ENCODE measurements around the gene UQCRC1.

The UQCRC1 gene

DNA sequence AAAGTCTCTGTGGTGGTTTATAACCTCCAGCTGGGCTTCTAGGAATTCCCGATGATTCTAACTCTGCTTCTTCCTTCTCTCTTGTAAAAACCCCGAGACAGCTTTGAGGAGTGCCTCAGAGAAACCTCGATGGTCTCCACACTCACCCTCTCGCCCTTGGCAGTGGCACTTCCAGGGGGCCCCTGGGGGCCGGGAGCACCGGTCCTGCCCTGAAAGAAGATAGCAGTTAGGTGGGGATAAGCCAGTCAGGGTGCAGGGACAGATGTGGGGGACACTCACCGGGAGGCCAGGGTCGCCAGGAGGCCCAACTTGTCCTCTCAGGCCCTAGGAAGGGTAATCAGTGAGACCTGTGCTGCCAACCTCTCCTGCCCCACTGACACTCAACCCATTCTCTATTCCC lies 24.0 kb downstream of the UQCRC1 start:
- no peaks in the 10 kb centered on the region for H3K36me3 ChIP-seq (replicated peaks; ENCODE audit: insufficient read depth, low read length)
- H3K9me2 ChIP-seq (replicated peaks; ENCODE audit: insufficient read depth, low read length) = no peaks in the 10 kb centered on the region
- H3K9me3 ChIP-seq (replicated peaks; ENCODE audit: insufficient read depth, low read length) = no peaks in the 10 kb centered on the region
- no peak overlapping the region for H3K4me2 ChIP-seq (ENCODE audit: low read depth, low read length)
- H4K20me1 ChIP-seq (ENCODE audit: insufficient read depth, low read length) = no peaks in the 10 kb centered on the region
- peaks cover 94% of the 10 kb centered on the region for H3K27me3 ChIP-seq (replicated peaks; ENCODE audit: insufficient read depth, low read length)
- H3K27ac ChIP-seq (ENCODE audit: low read length) = no peak overlapping the region
- no peak overlapping the region for H3K9ac ChIP-seq (ENCODE audit: low read length)
- no peak for DNase-seq
- no peaks in the 10 kb centered on the region for H3K4me1 ChIP-seq (ENCODE audit: low read length)
- H3K79me2 ChIP-seq (ENCODE audit: low read length) = no peaks in the 10 kb centered on the region
- no peak for TF ChIP-seq EZH2 (optimal IDR thresholded peaks at IDR 0.05; ENCODE audit: low read depth, low read length)
- TF ChIP-seq EZH2phosphoT487 (IDR thresholded peaks at IDR 0.05; ENCODE audit: low read length) = no peak
- TF ChIP-seq, protein P1, sequence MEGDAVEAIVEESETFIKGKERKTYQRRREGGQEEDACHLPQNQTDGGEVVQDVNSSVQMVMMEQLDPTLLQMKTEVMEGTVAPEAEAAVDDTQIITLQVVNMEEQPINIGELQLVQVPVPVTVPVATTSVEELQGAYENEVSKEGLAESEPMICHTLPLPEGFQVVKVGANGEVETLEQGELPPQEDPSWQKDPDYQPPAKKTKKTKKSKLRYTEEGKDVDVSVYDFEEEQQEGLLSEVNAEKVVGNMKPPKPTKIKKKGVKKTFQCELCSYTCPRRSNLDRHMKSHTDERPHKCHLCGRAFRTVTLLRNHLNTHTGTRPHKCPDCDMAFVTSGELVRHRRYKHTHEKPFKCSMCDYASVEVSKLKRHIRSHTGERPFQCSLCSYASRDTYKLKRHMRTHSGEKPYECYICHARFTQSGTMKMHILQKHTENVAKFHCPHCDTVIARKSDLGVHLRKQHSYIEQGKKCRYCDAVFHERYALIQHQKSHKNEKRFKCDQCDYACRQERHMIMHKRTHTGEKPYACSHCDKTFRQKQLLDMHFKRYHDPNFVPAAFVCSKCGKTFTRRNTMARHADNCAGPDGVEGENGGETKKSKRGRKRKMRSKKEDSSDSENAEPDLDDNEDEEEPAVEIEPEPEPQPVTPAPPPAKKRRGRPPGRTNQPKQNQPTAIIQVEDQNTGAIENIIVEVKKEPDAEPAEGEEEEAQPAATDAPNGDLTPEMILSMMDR (IDR thresholded peaks at IDR 0.05; ENCODE audit: low read length) = no peak
- H3F3A ChIP-seq (ENCODE audit: insufficient read depth, low read length) = no peaks in the 10 kb centered on the region
- no peak overlapping the region for H3K4me3 ChIP-seq (ENCODE audit: low read length)
- H2AFZ ChIP-seq (ENCODE audit: low read length) = no peak overlapping the region

DNA sequence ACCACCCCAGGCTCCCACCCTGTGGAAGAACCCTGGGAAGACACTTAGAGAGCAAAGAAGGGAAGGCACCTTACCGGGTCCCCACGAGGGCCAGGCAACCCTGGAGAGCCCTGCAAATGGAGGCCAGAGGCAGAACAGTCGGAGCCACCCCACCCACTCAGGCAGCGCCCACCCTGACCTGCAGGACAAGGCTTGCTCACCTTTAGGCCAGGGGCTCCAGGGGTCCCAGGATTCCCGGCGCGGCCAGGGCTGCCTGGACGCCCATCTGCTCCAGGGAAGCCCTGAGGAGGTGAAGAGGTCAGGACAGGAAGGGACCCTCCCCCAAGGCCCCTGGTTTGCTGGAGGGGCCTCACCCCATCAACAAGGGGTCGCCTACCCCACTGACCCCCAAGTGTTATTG lies 24.6 kb downstream of the UQCRC1 start:
- Histone ChIP-seq H3K9me2 (replicated peaks; ENCODE audit: insufficient read depth, low read length) (no peaks in the 10 kb centered on the region), H3K4me1 (ENCODE audit: low read length) (no peaks in the 10 kb centered on the region), H2AFZ (ENCODE audit: low read length) (no peak overlapping the region), H3K36me3 (replicated peaks; ENCODE audit: insufficient read depth, low read length) (no peaks in the 10 kb centered on the region), H3F3A (ENCODE audit: insufficient read depth, low read length) (no peaks in the 10 kb centered on the region), H3K4me2 (ENCODE audit: low read depth, low read length) (no peak overlapping the region), H4K20me1 (ENCODE audit: insufficient read depth, low read length) (no peaks in the 10 kb centered on the region), H3K27me3 (replicated peaks; ENCODE audit: insufficient read depth, low read length) (peaks cover 94% of the 10 kb centered on the region), H3K9ac (ENCODE audit: low read length) (no peak overlapping the region), H3K79me2 (ENCODE audit: low read length) (no peaks in the 10 kb centered on the region), H3K27ac (ENCODE audit: low read length) (no peak overlapping the region), H3K9me3 (replicated peaks; ENCODE audit: insufficient read depth, low read length) (no peaks in the 10 kb centered on the region), H3K4me3 (ENCODE audit: low read length) (no peak overlapping the region)
- TF ChIP-seq, protein P1 (IDR thresholded peaks at IDR 0.05; ENCODE audit: low read length) = no peak
- no peak for DNase-seq

DNA sequence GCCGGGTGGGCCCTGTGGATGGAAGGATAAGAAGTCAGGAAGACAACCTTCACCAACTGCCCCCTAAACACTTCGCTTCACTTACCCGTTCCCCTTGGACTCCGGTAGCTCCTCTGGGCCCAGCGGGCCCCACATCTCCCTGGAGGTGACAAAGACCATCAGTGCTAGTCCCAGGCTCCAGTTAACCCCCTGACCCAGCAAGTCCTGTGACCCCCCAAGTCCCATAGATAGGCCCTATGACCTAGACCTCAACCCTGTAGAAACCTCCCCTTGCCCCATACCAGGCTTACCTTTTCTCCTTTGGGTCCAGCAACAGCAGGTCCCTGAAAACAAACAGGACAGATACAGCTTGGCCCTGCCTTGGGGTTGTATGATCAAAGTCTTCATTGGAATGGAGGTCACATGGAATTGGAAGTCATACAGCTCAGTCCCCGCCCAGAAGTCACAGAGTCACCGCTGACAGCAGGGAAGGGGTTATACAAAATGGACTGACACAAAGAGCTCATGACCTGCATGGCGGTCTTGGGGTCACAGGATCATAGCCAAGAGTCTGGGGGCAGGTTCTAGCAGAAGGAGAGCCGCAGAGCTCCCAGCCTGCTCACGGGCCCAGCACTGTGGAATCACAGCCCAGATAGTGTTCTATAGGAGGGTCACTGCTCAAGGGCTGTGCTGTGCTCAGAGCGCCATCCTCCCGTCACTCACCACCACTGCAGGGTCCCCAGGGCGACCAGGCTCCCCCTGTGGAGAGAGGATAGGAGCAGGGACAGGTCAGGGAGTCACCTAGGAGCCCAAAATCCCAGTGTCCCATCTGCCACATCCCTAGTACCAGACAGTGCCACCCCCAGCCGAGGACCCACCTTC lies 27.6 kb downstream of the UQCRC1 start:
- no peaks in the 10 kb centered on the region for H3K9me3 ChIP-seq (replicated peaks; ENCODE audit: insufficient read depth, low read length)
- no peaks in the 10 kb centered on the region for H3F3A ChIP-seq (ENCODE audit: insufficient read depth, low read length)
- H3K4me3 ChIP-seq (ENCODE audit: low read length) = no peak overlapping the region
- H3K27me3 ChIP-seq (replicated peaks; ENCODE audit: insufficient read depth, low read length) = peaks cover 77% of the 10 kb centered on the region
- no peaks in the 10 kb centered on the region for H4K20me1 ChIP-seq (ENCODE audit: insufficient read depth, low read length)
- DNase-seq = no peak
- H3K79me2 ChIP-seq (ENCODE audit: low read length) = no peaks in the 10 kb centered on the region
- H3K9me2 ChIP-seq (replicated peaks; ENCODE audit: insufficient read depth, low read length) = no peaks in the 10 kb centered on the region
- no peaks in the 10 kb centered on the region for H3K4me1 ChIP-seq (ENCODE audit: low read length)
- no peak overlapping the region for H2AFZ ChIP-seq (ENCODE audit: low read length)
- no peaks in the 10 kb centered on the region for H3K36me3 ChIP-seq (replicated peaks; ENCODE audit: insufficient read depth, low read length)
- no peak overlapping the region for H3K4me2 ChIP-seq (ENCODE audit: low read depth, low read length)
- H3K9ac ChIP-seq (ENCODE audit: low read length) = no peak overlapping the region
- no peak overlapping the region for H3K27ac ChIP-seq (ENCODE audit: low read length)
- TF ChIP-seq EZH2 (optimal IDR thresholded peaks at IDR 0.05; ENCODE audit: low read depth, low read length) (no peak), EZH2phosphoT487 (IDR thresholded peaks at IDR 0.05; ENCODE audit: low read length) (no peak)
- TF ChIP-seq, protein P1 (IDR thresholded peaks at IDR 0.05; ENCODE audit: low read length) = no peak
